Trophoblast cell (in vitro differentiated cells and primary cell): ENCODE results near the gene PLEKHO2. TPM values are rescaled to one million over a fixed set of nuclear protein-coding genes. Genes with fewer than 3 reads are reported as not detected.
"Not testable (repeated sequence)": the region's sequence is repeated elsewhere in the genome, so short reads cannot be mapped to it uniquely, and the experiment has no call there.

Experiments used
- DNase-seq, 2 donors: peaks; one replicate each; pipeline ENCODE4 v3.0.0-alpha.2; 2016
- H2AFZ ChIP-seq: 2 replicates; pipeline ENCODE4 v1.6.1; 2013; ENCODE audit warnings: low read length, moderate library complexity, mild to moderate bottlenecking; ENCODE audit not compliant: insufficient read depth, poor library complexity
- H2AK5ac ChIP-seq: 2 replicates; pipeline ENCODE4 v1.6.1; 2013; ENCODE audit warnings: mild to moderate bottlenecking, low read length
- H2BK120ac ChIP-seq: 2 replicates; pipeline ENCODE4 v1.6.1; 2013; ENCODE audit warnings: low read length, mild to moderate bottlenecking, moderate library complexity; ENCODE audit not compliant: insufficient read depth, poor library complexity
- H2BK12ac ChIP-seq: 2 replicates; pipeline ENCODE4 v1.6.1; 2013; ENCODE audit warnings: mild to moderate bottlenecking, low read length, moderate library complexity
- H2BK5ac ChIP-seq: 2 replicates; pipeline ENCODE4 v1.6.1; 2013; ENCODE audit warnings: low read length, low read depth, moderate library complexity, mild to moderate bottlenecking; ENCODE audit not compliant: poor library complexity
- H3K14ac ChIP-seq: 2 replicates; pipeline ENCODE4 v1.6.1; 2013; ENCODE audit warnings: mild to moderate bottlenecking, low read length
- H3K18ac ChIP-seq: 2 replicates; pipeline ENCODE4 v1.6.1; 2013; ENCODE audit warnings: mild to moderate bottlenecking, low read length
- H3K23ac ChIP-seq: 2 replicates; pipeline ENCODE4 v1.6.1; 2013; ENCODE audit warnings: low read length
- H3K27ac ChIP-seq: 2 replicates; pipeline ENCODE4 v1.5.1; 2013; ENCODE audit warnings: low read depth, mild to moderate bottlenecking, inconsistent platforms, low read length, moderate library complexity
- H3K27me3 ChIP-seq: 2 replicates; pipeline ENCODE4 v1.6.1; 2013; ENCODE audit warnings: inconsistent platforms, mild to moderate bottlenecking, low read length, moderate library complexity; ENCODE audit not compliant: insufficient read depth
- H3K36me3 ChIP-seq, 2 experiments: 1 replicate in 1 of 2; 2 replicates in 1 of 2; pipeline ENCODE4 v1.6.1; 2013; ENCODE audit warnings: low read length in 2 of 2, mild to moderate bottlenecking in 2 of 2, moderate library complexity in 1 of 2; ENCODE audit not compliant: insufficient read depth in 2 of 2, control insufficient read depth in 1 of 2
- H3K4ac ChIP-seq: 2 replicates; pipeline ENCODE4 v1.6.1; 2013; ENCODE audit warnings: low read depth, mild to moderate bottlenecking, low read length, moderate library complexity
- H3K4me1 ChIP-seq, 2 experiments: 1 replicate in 1 of 2; 2 replicates in 1 of 2; pipeline ENCODE4 v1.6.1; 2013; ENCODE audit warnings: low read length in 2 of 2, mild to moderate bottlenecking in 2 of 2, moderate library complexity in 1 of 2; ENCODE audit not compliant: insufficient read depth in 2 of 2, control insufficient read depth in 1 of 2
- H3K4me2 ChIP-seq: 2 replicates; pipeline ENCODE4 v1.6.1; 2013; ENCODE audit warnings: inconsistent platforms, mild to moderate bottlenecking, low read length, moderate library complexity
- H3K4me3 ChIP-seq: 2 replicates; pipeline ENCODE4 v1.5.1; 2013; ENCODE audit warnings: mild to moderate bottlenecking, low read depth, low read length, inconsistent platforms
- H3K79me1 ChIP-seq: one replicate; pipeline ENCODE4 v1.6.1; 2013; ENCODE audit warnings: low read length
- H3K79me2 ChIP-seq: 2 replicates; pipeline ENCODE4 v1.6.1; 2013; ENCODE audit warnings: low read length, mild to moderate bottlenecking; ENCODE audit not compliant: control insufficient read depth, insufficient read depth, poor library complexity
- H3K9ac ChIP-seq: 2 replicates; pipeline ENCODE4 v1.6.1; 2013; ENCODE audit warnings: mild to moderate bottlenecking, low read length
- H3K9me3 ChIP-seq: 2 replicates; pipeline ENCODE4 v1.6.1; 2013; ENCODE audit warnings: low read depth, mild to moderate bottlenecking, control low read depth, inconsistent platforms, low read length; ENCODE audit not compliant: insufficient read depth
- H4K12ac ChIP-seq: 2 replicates; pipeline ENCODE4 v1.6.1; 2013; ENCODE audit warnings: low read depth, mild to moderate bottlenecking, low read length, moderate library complexity
- H4K8ac ChIP-seq: 2 replicates; pipeline ENCODE4 v1.6.1; 2013; ENCODE audit warnings: low read depth, mild to moderate bottlenecking, low read length, moderate library complexity
- H4K91ac ChIP-seq: one replicate; pipeline ENCODE4 v1.6.1; 2013; ENCODE audit warnings: low read depth, mild to moderate bottlenecking, low read length, moderate library complexity
- WGBS: extraction: QIAGEN DNeasy Blood & Tissue Kit; methylation state at CpG from one replicate; pipeline ENCODE4 v1.1.7; 2013; ENCODE audit warnings: missing lambda C conversion rate; ENCODE audit not compliant: insufficient read length, insufficient coverage; ENCODE audit errors: extremely low coverage; 5-methylcytosine and 5-hydroxymethylcytosine counted together
- polyA plus RNA-seq: library from polyadenylated mRNA; stranded (reverse); fragments of 200-250 nt; gene quantifications from 2 replicates; pipeline ENCODE4 v1.2.3, GENCODE V29; 2013

PLEKHO2 gene, protein sequence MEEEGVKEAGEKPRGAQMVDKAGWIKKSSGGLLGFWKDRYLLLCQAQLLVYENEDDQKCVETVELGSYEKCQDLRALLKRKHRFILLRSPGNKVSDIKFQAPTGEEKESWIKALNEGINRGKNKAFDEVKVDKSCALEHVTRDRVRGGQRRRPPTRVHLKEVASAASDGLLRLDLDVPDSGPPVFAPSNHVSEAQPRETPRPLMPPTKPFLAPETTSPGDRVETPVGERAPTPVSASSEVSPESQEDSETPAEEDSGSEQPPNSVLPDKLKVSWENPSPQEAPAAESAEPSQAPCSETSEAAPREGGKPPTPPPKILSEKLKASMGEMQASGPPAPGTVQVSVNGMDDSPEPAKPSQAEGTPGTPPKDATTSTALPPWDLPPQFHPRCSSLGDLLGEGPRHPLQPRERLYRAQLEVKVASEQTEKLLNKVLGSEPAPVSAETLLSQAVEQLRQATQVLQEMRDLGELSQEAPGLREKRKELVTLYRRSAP
- polyA plus RNA-seq = 12.4 and 13.6 TPM in 2 replicates

- peaks cover 0 to 2% of the 10 kb centered on the region in 2 experiments for H3K36me3 ChIP-seq
- WGBS = no CpG with 5 or more reads among the region's 75 CpGs
- peak; percentile 94 to 95 for DNase-seq
- peaks cover 8% of the 10 kb centered on the region for H3K79me2 ChIP-seq
- peak within 1 kb of the TSS; percentile 74 for H4K8ac ChIP-seq
- H3K9ac ChIP-seq = peak within 1 kb of the TSS; percentile 81
- peak within 1 kb of the TSS; percentile 71 for H2AK5ac ChIP-seq
- H3K4me1 ChIP-seq = peaks cover 31 to 35% of the 10 kb centered on the region in 2 experiments
- H3K27ac ChIP-seq = peak within 1 kb of the TSS; percentile 81
- peak within 1 kb of the TSS; percentile 85 for H3K4ac ChIP-seq
- peak within 1 kb of the TSS; percentile 81 for H4K91ac ChIP-seq
- peak within 1 kb of the TSS; percentile 56 for H3K14ac ChIP-seq
- peak within 1 kb of the TSS; percentile 73 for H3K18ac ChIP-seq
- peak within 1 kb of the TSS; percentile 47 for H2BK5ac ChIP-seq
- H3K27me3 ChIP-seq = no peaks in the 10 kb centered on the region
- H2BK12ac ChIP-seq = peak within 1 kb of the TSS; percentile 51
- no peaks in the 10 kb centered on the region for H3K9me3 ChIP-seq
- peak within 1 kb of the TSS; percentile 45 for H4K12ac ChIP-seq
- no peak within 1 kb of the TSS for H3K23ac ChIP-seq
- peaks cover 13% of the 10 kb centered on the region for H3K79me1 ChIP-seq
- H2AFZ ChIP-seq = peak within 1 kb of the TSS; percentile 66
- H2BK120ac ChIP-seq = peak within 1 kb of the TSS; percentile 55
- H3K4me3 ChIP-seq = peak within 1 kb of the TSS; percentile 91
- peak within 1 kb of the TSS; percentile 88 for H3K4me2 ChIP-seq
Observed at GRCh38 chr15:64841344-64842095, at the start of gene PLEKHO2. PLEKHO2 (plus strand) TSS chr15:64841915; CDS start chr15:64842017, 102 bp downstream.

GRCh38 chr15:64792282-64792681, 49.4 kb upstream of the PLEKHO2 start:
- Histone ChIP-seq H4K8ac (no peak overlapping the region), H3K4ac (no peak overlapping the region), H3K9me3 (no peaks in the 10 kb centered on the region), H3K36me3 (no peaks in the 10 kb centered on the region), H3K79me2 (no peaks in the 10 kb centered on the region), H3K14ac (no peak overlapping the region), H3K23ac (peak overlapping the region; percentile 13), H3K27me3 (no peaks in the 10 kb centered on the region), H3K4me2 (no peak overlapping the region), H2BK120ac (no peak overlapping the region), H2BK12ac (no peak overlapping the region), H3K4me1 (no peaks in the 10 kb centered on the region), H3K9ac (no peak overlapping the region), H3K79me1 (no peaks in the 10 kb centered on the region), H2AFZ (no peak overlapping the region), H4K91ac (no peak overlapping the region), H2BK5ac (no peak overlapping the region), H3K4me3 (no peak overlapping the region), H3K18ac (no peak overlapping the region), H3K27ac (no peak overlapping the region), H4K12ac (no peak overlapping the region), H2AK5ac (no peak overlapping the region)
- no CpG with 5 or more reads among the region's 3 CpGs for WGBS
- DNase-seq = no peak

DNA sequence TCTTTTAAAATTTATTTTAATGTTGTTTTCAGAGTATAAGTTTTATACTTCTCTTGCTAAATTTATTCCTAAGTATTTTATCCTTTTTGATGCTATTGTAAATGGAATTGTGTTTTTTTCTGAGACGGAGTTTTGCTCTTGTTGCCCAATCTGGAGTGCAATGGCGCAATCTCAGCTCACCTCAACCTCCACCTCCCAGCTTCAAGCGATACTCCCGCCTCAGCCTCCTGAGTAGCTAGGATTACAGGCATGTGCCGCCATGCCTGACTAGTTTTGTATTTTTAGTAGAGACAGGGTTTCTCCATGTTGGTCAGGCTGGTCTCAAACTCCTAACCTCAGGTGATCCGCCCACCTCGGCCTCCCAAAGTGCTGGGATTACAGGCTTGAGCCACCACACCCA, 46.4 kb upstream of the PLEKHO2 start:
- H2AK5ac ChIP-seq, H2BK120ac ChIP-seq, H3K9me3 ChIP-seq, H3K4me1 ChIP-seq, H4K8ac ChIP-seq, H2BK12ac ChIP-seq, H4K12ac ChIP-seq, H3K9ac ChIP-seq, H3K27me3 ChIP-seq, H3K4me2 ChIP-seq, H3K36me3 ChIP-seq, H2AFZ ChIP-seq, H2BK5ac ChIP-seq, H3K4ac ChIP-seq, H4K91ac ChIP-seq, H3K18ac ChIP-seq, H3K23ac ChIP-seq, H3K79me1 ChIP-seq, H3K79me2 ChIP-seq, H3K27ac ChIP-seq, H3K14ac ChIP-seq, H3K4me3 ChIP-seq: not testable (repeated sequence)
- peak; percentile 35 to 74 for DNase-seq
- no CpG with 5 or more reads among the region's 7 CpGs for WGBS

- not testable (repeated sequence) for H2BK12ac ChIP-seq, H3K27ac ChIP-seq, H3K79me2 ChIP-seq, H2BK5ac ChIP-seq, H3K9me3 ChIP-seq, H4K8ac ChIP-seq, H3K14ac ChIP-seq, H4K91ac ChIP-seq, H3K79me1 ChIP-seq, H3K23ac ChIP-seq, H3K4me3 ChIP-seq, H4K12ac ChIP-seq, H2AK5ac ChIP-seq, H3K18ac ChIP-seq, H2BK120ac ChIP-seq, H2AFZ ChIP-seq, H3K4me2 ChIP-seq, H3K4me1 ChIP-seq, H3K9ac ChIP-seq, H3K27me3 ChIP-seq, H3K36me3 ChIP-seq, H3K4ac ChIP-seq
- DNase-seq = peak in 1 of 2 donors; percentile 50
- WGBS = no CpG with 5 or more reads among the region's 9 CpGs
Observed at GRCh38 chr15:64795921-64796320, 45.8 kb upstream of the PLEKHO2 start.
